Articular chondrocyte of knee joint (primary cell): ENCODE measurements around the gene RORB. TPM values are rescaled to one million over a fixed set of nuclear protein-coding genes. Genes with fewer than 3 reads are reported as not detected.

Experiments used
- total RNA-seq: library from RNA; depleted of rRNA; stranded (reverse); fragments of >200 nt; gene quantifications from 2 replicates; pipeline ENCODE4 v1.2.3, GENCODE V29; 2012

The RORB gene
- total RNA-seq = under 0.01 TPM in 2 replicates

DNA sequence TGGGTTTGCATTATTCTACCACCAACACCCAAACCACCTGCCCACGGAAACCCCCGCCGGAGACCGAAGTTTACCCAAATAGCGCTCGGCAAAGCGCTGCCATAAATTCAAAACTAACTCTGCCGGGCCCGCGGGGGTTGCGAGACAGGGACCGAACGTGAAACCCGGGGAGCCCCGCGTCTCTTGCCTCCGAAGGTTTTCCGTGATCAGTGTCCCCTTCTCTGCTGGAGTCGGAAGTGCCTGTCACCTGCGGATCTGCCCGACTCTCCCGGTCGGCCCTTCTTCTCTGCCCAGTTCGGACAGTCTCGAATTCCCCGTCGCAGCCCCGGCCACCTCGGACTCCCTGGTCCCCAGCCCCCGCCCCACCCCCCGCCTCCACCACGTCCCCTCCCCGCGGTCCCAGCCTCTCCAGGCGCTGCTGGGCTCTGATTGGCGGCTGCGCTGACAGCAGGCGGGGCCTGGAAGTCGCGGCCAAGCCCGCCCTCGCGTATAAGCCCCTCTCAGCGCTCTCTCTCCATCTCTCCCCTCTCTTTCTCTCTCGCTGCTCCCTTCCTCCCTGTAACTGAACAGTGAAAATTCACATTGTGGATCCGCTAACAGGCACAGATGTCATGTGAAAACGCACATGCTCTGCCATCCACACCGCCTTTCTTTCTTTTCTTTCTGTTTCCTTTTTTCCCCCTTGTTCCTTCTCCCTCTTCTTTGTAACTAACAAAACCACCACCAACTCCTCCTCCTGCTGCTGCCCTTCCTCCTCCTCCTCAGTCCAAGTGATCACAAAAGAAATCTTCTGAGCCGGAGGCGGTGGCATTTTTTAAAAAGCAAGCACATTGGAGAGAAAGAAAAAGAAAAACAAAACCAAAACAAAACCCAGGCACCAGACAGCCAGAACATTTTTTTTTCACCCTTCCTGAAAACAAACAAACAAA lies at the start of gene RORB:
RORB (plus strand) TSS at position 517 of the 929 bp plus-strand sequence. CDS start 642 bp downstream, outside the sequence.

